Natural killer cell (primary cell): ENCODE data around the gene IL19. TPM values are rescaled to one million over a fixed set of nuclear protein-coding genes. Genes with fewer than 3 reads are reported as not detected.
"Not testable (repeated sequence)": the region's sequence is repeated elsewhere in the genome, so short reads cannot be mapped to it uniquely, and the experiment has no call there.

Experiments
- ATAC-seq, 3 donors: fragments of 150-1000 bp in 2 of 3; fragments of 200-7000 bp in 1 of 3; cut with Tn5 transposase; 1 replicate in 1 of 3; 2 replicates in 2 of 3; pipeline ENCODE4 v1.10.0; 2021; ENCODE audit warnings: mild to moderate bottlenecking in 2 of 3, moderate library complexity in 2 of 3
- DNase-seq, 2 donors: peaks; one replicate each; pipeline versions ENCODE4 v3.0.0 to v3.0.0-alpha.2; 2013 to 2021; ENCODE audit warnings: mixed read lengths in 1 of 2
- H3K27ac ChIP-seq: one replicate; pipeline ENCODE4 v1.5.1; 2013; ENCODE audit warnings: mild to moderate bottlenecking, low read length
- H3K27me3 ChIP-seq: one replicate; pipeline ENCODE4 v1.6.1; 2013; ENCODE audit warnings: low read length; ENCODE audit not compliant: control insufficient read depth, insufficient read depth
- H3K36me3 ChIP-seq: one replicate; pipeline ENCODE4 v1.6.1; 2013; ENCODE audit warnings: low read length; ENCODE audit not compliant: control insufficient read depth, insufficient read depth
- H3K4me1 ChIP-seq: one replicate; pipeline ENCODE4 v1.6.1; 2013; ENCODE audit warnings: low read length; ENCODE audit not compliant: control insufficient read depth, insufficient read depth
- H3K4me3 ChIP-seq: one replicate; pipeline ENCODE4 v1.5.1; 2013; ENCODE audit warnings: low read length
- H3K9me3 ChIP-seq: one replicate; pipeline ENCODE4 v1.6.1; 2013; ENCODE audit warnings: low read length; ENCODE audit not compliant: control insufficient read depth, insufficient read depth
- H3K27ac Mint-ChIP-seq, 2 donors: one replicate each; pipeline ENCODE4 v1.8.0; 2022; ENCODE audit warnings: mild to moderate bottlenecking in 2 of 2, mixed read lengths in 2 of 2, moderate library complexity in 1 of 2
- H3K27me3 Mint-ChIP-seq, 2 donors: one replicate each; pipeline ENCODE4 v1.8.0; 2022; ENCODE audit warnings: low read depth in 2 of 2, mixed read lengths in 2 of 2
- H3K36me3 Mint-ChIP-seq: one replicate; pipeline ENCODE4 v1.8.0; 2022; ENCODE audit warnings: mixed read lengths
- H3K4me1 Mint-ChIP-seq, 2 donors: one replicate each; pipeline ENCODE4 v1.8.0; 2022; ENCODE audit warnings: mixed read lengths in 2 of 2
- H3K4me3 Mint-ChIP-seq: one replicate; pipeline ENCODE4 v1.8.0; 2022; ENCODE audit warnings: mild to moderate bottlenecking, moderate library complexity, mixed read lengths
- H3K9me3 Mint-ChIP-seq, 2 donors: one replicate each; pipeline ENCODE4 v1.8.0; 2022; ENCODE audit warnings: mixed read lengths in 2 of 2
- CTCF ChIP-seq: fragments of 200-600 bp; IDR thresholded peaks from one replicate; pipeline ENCODE4 v1.8.0; 2022; ENCODE audit warnings: antibody characterized with exemption
- WGBS: methylation state at CpG from one replicate; pipeline ENCODE4 v1.1.7; 2013; ENCODE audit warnings: missing lambda C conversion rate; ENCODE audit not compliant: insufficient coverage; 5-methylcytosine and 5-hydroxymethylcytosine counted together
- intact Hi-C: fragments of 100-400 bp; cut with micrococcal nuclease; formaldehyde crosslinking; loops from one replicate; pipeline ENCODE4 v1.14.2; 2022
- total RNA-seq, 4 donors: library from RNA; stranded (reverse); fragments of 120-200 nt in 1 of 4; gene quantifications; one replicate each; pipeline versions ENCODE4 v1.2.3 to v1.2.4, GENCODE V29; 2013 to 2022

IL19 gene
- total RNA-seq, 3 donors from 2014 or later (not counting 1 experiment from before 2014, with no cell fraction given) = not detected

GRCh38 chr1:206847946-206848345 lies 77.4 kb downstream of the IL19 start:
- Mint-ChIP-seq H3K27me3 (peaks cover 17 to 52% of the 10 kb centered on the region in 2 donors), H3K27ac (no peak overlapping the region), H3K4me1 (no peaks in the 10 kb centered on the region), H3K9me3 (no peaks in the 10 kb centered on the region), H3K4me3 (no peak overlapping the region), H3K36me3 (no peaks in the 10 kb centered on the region)
- DNase-seq = no peak
- no peak for TF ChIP-seq CTCF
- Histone ChIP-seq H3K9me3 (no peaks in the 10 kb centered on the region), H3K27ac (no peak overlapping the region), H3K4me3 (no peak overlapping the region), H3K4me1 (no peaks in the 10 kb centered on the region), H3K36me3 (no peaks in the 10 kb centered on the region), H3K27me3 (peaks cover 3% of the 10 kb centered on the region)
- no peak for ATAC-seq
- WGBS = no CpG with 5 or more reads among the region's 1 CpG
- intact Hi-C loops = no loop called here

- Histone ChIP-seq H3K4me3 (no peak overlapping the region), H3K27ac (no peak overlapping the region), H3K4me1 (no peaks in the 10 kb centered on the region), H3K27me3 (peaks cover 3% of the 10 kb centered on the region), H3K9me3 (no peaks in the 10 kb centered on the region), H3K36me3 (no peaks in the 10 kb centered on the region)
- H3K4me3 Mint-ChIP-seq = no peak overlapping the region
- WGBS = no CpG with 5 or more reads among the region's 2 CpGs
- H3K4me1 Mint-ChIP-seq = no peaks in the 10 kb centered on the region
- H3K27me3 Mint-ChIP-seq = peaks cover 21 to 55% of the 10 kb centered on the region in 2 donors
- no peaks in the 10 kb centered on the region for H3K36me3 Mint-ChIP-seq
- DNase-seq (no peak), ATAC-seq (no peak)
- no peak overlapping the region for H3K27ac Mint-ChIP-seq
- TF ChIP-seq CTCF = no peak
- no peaks in the 10 kb centered on the region for H3K9me3 Mint-ChIP-seq
- intact Hi-C loops = no loop called here
These were observed 79.8 kb downstream of the IL19 start for GRCh38 chr1:206850401-206850800.

GRCh38 chr1:206851341-206852010 lies 80.9 kb downstream of the IL19 start:
- no peaks in the 10 kb centered on the region for H3K4me1 ChIP-seq
- H3K36me3 ChIP-seq = no peaks in the 10 kb centered on the region
- H3K36me3 Mint-ChIP-seq = no peaks in the 10 kb centered on the region
- no peaks in the 10 kb centered on the region for H3K4me1 Mint-ChIP-seq
- no peak for DNase-seq
- no peak for TF ChIP-seq CTCF
- no peak overlapping the region for H3K4me3 ChIP-seq
- ATAC-seq = no peak
- peaks cover 3% of the 10 kb centered on the region for H3K27me3 ChIP-seq
- H3K27ac Mint-ChIP-seq = no peak overlapping the region
- H3K27ac ChIP-seq = no peak overlapping the region
- WGBS = 95% methylated on average over 2 of the region's 5 CpGs
- H3K9me3 Mint-ChIP-seq = no peaks in the 10 kb centered on the region
- peaks cover 25 to 60% of the 10 kb centered on the region in 2 donors for H3K27me3 Mint-ChIP-seq
- intact Hi-C loops = no loop called here
- H3K4me3 Mint-ChIP-seq = no peak overlapping the region
- H3K9me3 ChIP-seq = no peaks in the 10 kb centered on the region

- ATAC-seq, H3K9me3 Mint-ChIP-seq, H3K36me3 ChIP-seq, H3K4me3 ChIP-seq, H3K4me1 ChIP-seq, H3K36me3 Mint-ChIP-seq, H3K27ac Mint-ChIP-seq, H3K27ac ChIP-seq, H3K27me3 ChIP-seq, DNase-seq, H3K4me3 Mint-ChIP-seq, H3K9me3 ChIP-seq, intact Hi-C loops, H3K4me1 Mint-ChIP-seq: not testable (repeated sequence)
- H3K27me3 Mint-ChIP-seq = peaks cover 26 to 62% of the 10 kb centered on the region in 2 donors
- WGBS = 96% methylated on average over 2 of the region's 2 CpGs
These were observed 82.1 kb downstream of the IL19 start for GRCh38 chr1:206852662-206853061.

- H3K4me1 Mint-ChIP-seq, H3K36me3 ChIP-seq, H3K4me1 ChIP-seq, H3K27me3 ChIP-seq, H3K36me3 Mint-ChIP-seq, intact Hi-C loops, DNase-seq, H3K27ac ChIP-seq, H3K4me3 ChIP-seq, H3K9me3 ChIP-seq, ATAC-seq, H3K9me3 Mint-ChIP-seq, H3K27ac Mint-ChIP-seq, H3K4me3 Mint-ChIP-seq: not testable (repeated sequence)
- H3K27me3 Mint-ChIP-seq = peaks cover 23 to 53% of the 10 kb centered on the region in 2 donors
These were observed 83.1 kb downstream of the IL19 start for GRCh38 chr1:206853696-206854095.
